OCI-LY1 (cell line): ENCODE data around the gene HAND1.

ENCODE experiments used
- H2AFZ ChIP-seq: fragments of 200-600 bp; sonication (generic), shearing (Covaris generic); 2 replicates; pipeline ENCODE4 v1.6.0; 2014; ENCODE audit warnings: antibody characterized with exemption, mild to moderate bottlenecking, low read length
- H3F3A ChIP-seq: fragments of 200-600 bp; sonication (generic), shearing (Covaris generic); 2 replicates; pipeline ENCODE4 v1.6.0; 2014; ENCODE audit warnings: mild to moderate bottlenecking, antibody characterized with exemption, low read length, moderate library complexity; ENCODE audit not compliant: insufficient read depth
- H3K27ac ChIP-seq: fragments of 200-600 bp; sonication (generic); 2 replicates; pipeline ENCODE4 v1.5.1; 2014; ENCODE audit warnings: low read length, mixed run types, mild to moderate bottlenecking, low read depth; ENCODE audit not compliant: poor library complexity, severe bottlenecking
- H3K27me3 ChIP-seq: fragments of 200-600 bp; sonication (generic); 2 replicates; pipeline ENCODE4 v1.6.0; 2014; ENCODE audit warnings: antibody characterized with exemption, mild to moderate bottlenecking, low read length, moderate library complexity; ENCODE audit not compliant: insufficient read depth
- H3K36me3 ChIP-seq: fragments of 200-600 bp; sonication (generic); 2 replicates; pipeline ENCODE4 v1.6.1; 2014; ENCODE audit warnings: mild to moderate bottlenecking, antibody characterized with exemption, low read length, moderate library complexity, mixed read lengths; ENCODE audit not compliant: insufficient read depth
- H3K4me1 ChIP-seq: fragments of 200-600 bp; sonication (generic); 2 replicates; pipeline ENCODE4 v1.5.1; 2014; ENCODE audit warnings: mild to moderate bottlenecking, low read length, moderate library complexity; ENCODE audit not compliant: insufficient read depth, severe bottlenecking
- H3K4me2 ChIP-seq: fragments of 200-600 bp; sonication (generic), shearing (Covaris generic); 2 replicates; pipeline ENCODE4 v1.6.1; 2014; ENCODE audit warnings: low read length
- H3K4me3 ChIP-seq: fragments of 200-600 bp; sonication (generic); 2 replicates; pipeline ENCODE4 v1.5.1; 2014; ENCODE audit warnings: low read length, low read depth, mild to moderate bottlenecking, mixed read lengths; ENCODE audit not compliant: poor library complexity, severe bottlenecking
- H3K79me2 ChIP-seq: fragments of 200-600 bp; shearing (Covaris generic); 2 replicates; pipeline ENCODE4 v1.6.1; 2016; ENCODE audit warnings: mixed run types, low read length, mixed read lengths; ENCODE audit not compliant: insufficient read depth
- H3K9ac ChIP-seq: fragments of 200-600 bp; sonication (generic), shearing (Covaris generic); 2 replicates; pipeline ENCODE4 v1.6.1; 2014; ENCODE audit warnings: mild to moderate bottlenecking, low read length, mixed read lengths
- H3K9me2 ChIP-seq: fragments of 200-600 bp; sonication (generic), shearing (Covaris generic); 2 replicates; pipeline ENCODE4 v1.6.1; 2014; ENCODE audit warnings: low read depth, mild to moderate bottlenecking, low read length, mixed read lengths
- H3K9me3 ChIP-seq: fragments of 200-600 bp; shearing (Covaris generic); 2 replicates; pipeline ENCODE4 v1.6.1; 2014; ENCODE audit warnings: low read length, mixed read lengths
- H4K20me1 ChIP-seq: fragments of 200-600 bp; sonication (generic), shearing (Covaris generic); 2 replicates; pipeline ENCODE4 v1.6.0; 2016; ENCODE audit warnings: mild to moderate bottlenecking, low read length; ENCODE audit not compliant: insufficient read depth
- CTCF ChIP-seq: fragments of 200-600 bp; sonication (generic), shearing (Covaris generic); IDR thresholded peaks from 2 replicates; pipeline ENCODE4 v1.5.1; 2017; ENCODE audit warnings: mild to moderate bottlenecking, antibody characterized with exemption, low read length, moderate library complexity, mixed read lengths
- EZH2 ChIP-seq: fragments of 200-600 bp; sonication (generic), shearing (Covaris generic); IDR thresholded peaks from 2 replicates; pipeline ENCODE4 v1.8.0; 2017; ENCODE audit warnings: borderline replicate concordance, mixed run types, mild to moderate bottlenecking, antibody characterized with exemption, low read length, moderate library complexity, mixed read lengths

The HAND1 gene

GRCh38 chr5:154461531-154461930 is 16.5 kb downstream of the HAND1 start:
- H3K27ac ChIP-seq: no peak overlapping the region

GRCh38 chr5:154460172-154460571 is 17.9 kb downstream of the HAND1 start:
- H3K4me3 ChIP-seq: no peak overlapping the region
- H3K4me1 ChIP-seq: no peaks in the 10 kb centered on the region
- H3K4me2 ChIP-seq: no peak overlapping the region
- no peaks in the 10 kb centered on the region for H3F3A ChIP-seq
- no peak for TF ChIP-seq EZH2
- TF ChIP-seq CTCF: no peak
- H3K27me3 ChIP-seq: no peaks in the 10 kb centered on the region
- H3K27ac ChIP-seq: no peak overlapping the region
- no peak overlapping the region for H2AFZ ChIP-seq
- H3K9me3 ChIP-seq: no peaks in the 10 kb centered on the region
- H3K9me2 ChIP-seq: no peaks in the 10 kb centered on the region
- H3K79me2 ChIP-seq: no peaks in the 10 kb centered on the region
- H3K9ac ChIP-seq: no peak overlapping the region
- no peaks in the 10 kb centered on the region for H4K20me1 ChIP-seq
- H3K36me3 ChIP-seq: peaks cover 22% of the 10 kb centered on the region

More at GRCh38 chr5:154461531-154461930, 16.5 kb downstream of the HAND1 start:
- Histone ChIP-seq H2AFZ (no peak overlapping the region), H3K9ac (no peak overlapping the region), H3K27me3 (no peaks in the 10 kb centered on the region), H3K9me2 (no peaks in the 10 kb centered on the region), H3K4me3 (no peak overlapping the region), H3K9me3 (no peaks in the 10 kb centered on the region), H3K79me2 (no peaks in the 10 kb centered on the region), H3F3A (no peaks in the 10 kb centered on the region), H3K4me2 (no peak overlapping the region), H3K36me3 (peaks cover 9% of the 10 kb centered on the region), H3K4me1 (no peaks in the 10 kb centered on the region), H4K20me1 (no peaks in the 10 kb centered on the region)
- TF ChIP-seq EZH2: no peak
- TF ChIP-seq CTCF: no peak

- no peak overlapping the region for H3K4me3 ChIP-seq
- no peak overlapping the region for H3K27ac ChIP-seq
- peaks cover 34% of the 10 kb centered on the region for H3K36me3 ChIP-seq
- no peaks in the 10 kb centered on the region for H3K4me1 ChIP-seq
- no peak overlapping the region for H3K4me2 ChIP-seq
- H3K9me2 ChIP-seq: no peaks in the 10 kb centered on the region
- TF ChIP-seq CTCF (no peak), EZH2 (no peak)
- H2AFZ ChIP-seq: no peak overlapping the region
- no peaks in the 10 kb centered on the region for H3K79me2 ChIP-seq
- no peaks in the 10 kb centered on the region for H3F3A ChIP-seq
- H3K9ac ChIP-seq: no peak overlapping the region
- H4K20me1 ChIP-seq: no peaks in the 10 kb centered on the region
- no peaks in the 10 kb centered on the region for H3K9me3 ChIP-seq
- no peaks in the 10 kb centered on the region for H3K27me3 ChIP-seq
Measured at GRCh38 chr5:154459015-154459414, 19.0 kb downstream of the HAND1 start.
